CD14-positive monocyte (primary cell): ENCODE data around the gene RFNG. TPM values are rescaled to one million over a fixed set of nuclear protein-coding genes. Genes with fewer than 3 reads are reported as not detected.
A peak's percentile ranks its signal among the peaks of the same experiment; 100 is the strongest.

Experiments used
- DNase-seq, 3 donors: peaks; one replicate each; pipeline ENCODE4 v3.0.0-alpha.2; 2011 to 2022
- H2AFZ ChIP-seq: 2 replicates; pipeline ENCODE4 v1.6.0; 2012; ENCODE audit warnings: mild to moderate bottlenecking, low read depth, low read length, inconsistent platforms; ENCODE audit not compliant: insufficient read depth, poor library complexity, severe bottlenecking
- H3K27ac ChIP-seq, 2 donors: 1 replicate in 1 of 2; 2 replicates in 1 of 2; pipeline ENCODE4 v1.5.1; 2012 to 2013; ENCODE audit warnings: low read length in 2 of 2, control low read depth in 1 of 2, inconsistent platforms in 1 of 2, low read depth in 1 of 2, mild to moderate bottlenecking in 1 of 2
- H3K27me3 ChIP-seq, 2 donors: one replicate each; pipeline versions ENCODE4 v1.6.0 to v1.6.1; 2011 to 2013; ENCODE audit warnings: low read length in 2 of 2; ENCODE audit not compliant: control insufficient read depth in 2 of 2, insufficient read depth in 2 of 2
- H3K36me3 ChIP-seq, 2 donors: replicated peaks in 1 of 2; 1 replicate in 1 of 2; 2 replicates in 1 of 2; pipeline versions ENCODE4 v1.5.1 to v1.6.1; 2012 to 2013; ENCODE audit warnings: low read length in 2 of 2, control low read depth in 1 of 2, inconsistent platforms in 1 of 2, mild to moderate bottlenecking in 1 of 2; ENCODE audit not compliant: insufficient read depth in 2 of 2, control insufficient read depth in 1 of 2
- H3K4me1 ChIP-seq, 2 donors: 1 replicate in 1 of 2; 2 replicates in 1 of 2; pipeline versions ENCODE4 v1.5.1 to v1.6.1; 2012 to 2013; ENCODE audit warnings: low read length in 2 of 2, control low read depth in 1 of 2, inconsistent platforms in 1 of 2, mild to moderate bottlenecking in 1 of 2, moderate library complexity in 1 of 2; ENCODE audit not compliant: insufficient read depth in 2 of 2, control insufficient read depth in 1 of 2
- H3K4me2 ChIP-seq: replicated peaks from 2 replicates; pipeline ENCODE3; 2012; ENCODE audit warnings: low read length, moderate library complexity, mild to moderate bottlenecking; ENCODE audit not compliant: poor library complexity, severe bottlenecking; ENCODE audit errors: extremely low read depth
- H3K4me3 ChIP-seq, 3 experiments: fragments of 200-600 bp in 1 of 3; sonication (generic) in 1 of 3; replicated peaks in 1 of 3; 1 replicate in 2 of 3; 2 replicates in 1 of 3; pipeline ENCODE4 v1.5.1; 2011 to 2013; ENCODE audit warnings: low read length in 3 of 3, mild to moderate bottlenecking in 3 of 3, control low read depth in 2 of 3, low read depth in 2 of 3, inconsistent platforms in 1 of 3, moderate library complexity in 1 of 3
- H3K79me2 ChIP-seq: 2 replicates; pipeline ENCODE4 v1.6.0; 2012; ENCODE audit warnings: mild to moderate bottlenecking, control low read depth, inconsistent platforms, low read length, moderate library complexity; ENCODE audit not compliant: insufficient read depth
- H3K9ac ChIP-seq: 2 replicates; pipeline ENCODE4 v1.6.0; 2017; ENCODE audit warnings: low read length, mild to moderate bottlenecking; ENCODE audit not compliant: insufficient read depth, poor library complexity, severe bottlenecking
- H3K9me3 ChIP-seq, 2 donors: replicated peaks in 1 of 2; 1 replicate in 1 of 2; 2 replicates in 1 of 2; pipeline versions ENCODE4 v1.5.1 to v1.6.1; 2012 to 2013; ENCODE audit warnings: low read length in 2 of 2, control low read depth in 1 of 2; ENCODE audit not compliant: control insufficient read depth in 1 of 2, insufficient read depth in 1 of 2
- H4K20me1 ChIP-seq: 2 replicates; pipeline ENCODE4 v1.6.0; 2012; ENCODE audit warnings: mild to moderate bottlenecking, low read length, control low read depth, moderate library complexity; ENCODE audit not compliant: insufficient read depth
- H3K27ac Mint-ChIP-seq, 7 donors: one replicate each; pipeline ENCODE4 v1.8.0; 2020; ENCODE audit warnings: mild to moderate bottlenecking in 7 of 7, mixed read lengths in 7 of 7, moderate library complexity in 6 of 7, inconsistent platforms in 2 of 7
- H3K27me3 Mint-ChIP-seq, 3 donors: one replicate each; pipeline ENCODE4 v1.8.0; 2021 to 2022; ENCODE audit warnings: low read depth in 3 of 3, mild to moderate bottlenecking in 3 of 3, mixed read lengths in 3 of 3, moderate library complexity in 3 of 3, inconsistent platforms in 1 of 3
- H3K36me3 Mint-ChIP-seq, 2 donors: one replicate each; pipeline ENCODE4 v1.8.0; 2020; ENCODE audit warnings: mixed read lengths in 2 of 2, inconsistent platforms in 1 of 2, mild to moderate bottlenecking in 1 of 2
- H3K4me1 Mint-ChIP-seq: one replicate; pipeline ENCODE4 v1.8.0; 2020; ENCODE audit warnings: mild to moderate bottlenecking, mixed read lengths
- H3K4me3 Mint-ChIP-seq, 2 donors: one replicate each; pipeline ENCODE4 v1.8.0; 2020; ENCODE audit warnings: mild to moderate bottlenecking in 2 of 2, mixed read lengths in 2 of 2, moderate library complexity in 1 of 2
- H3K9me3 Mint-ChIP-seq, 7 donors: one replicate each; pipeline ENCODE4 v1.8.0; 2020 to 2022; ENCODE audit warnings: mixed read lengths in 7 of 7, mild to moderate bottlenecking in 6 of 7, moderate library complexity in 6 of 7, inconsistent platforms in 2 of 7
- WGBS: methylation state at CpG from one replicate; pipeline ENCODE4 v1.1.5; 2013; ENCODE audit warnings: missing lambda C conversion rate; ENCODE audit not compliant: insufficient coverage; 5-methylcytosine and 5-hydroxymethylcytosine counted together
- intact Hi-C, 2 donors: fragments of 100-400 bp; cut with micrococcal nuclease; formaldehyde crosslinking; loops; one replicate each; pipeline versions ENCODE4 v1.15.0 to v1.15.1; 2023
- polyA plus RNA-seq, 3 donors: library from polyadenylated mRNA; depleted of rRNA in 1 of 3; unstranded in 2 of 3; stranded (reverse) in 1 of 3; fragments of 300-500 nt in 2 of 3; fragments of >200 nt in 1 of 3; fragmentation: Illumina TruSeq in 2 of 3; gene quantifications; 1 replicate in 2 of 3; 2 replicates in 1 of 3; pipeline ENCODE4 v1.2.3, GENCODE V29; 2012 to 2021
- TF ChIP-seq, protein P1 (sequence below): fragments of 200-600 bp; IDR thresholded peaks from one replicate; pipeline ENCODE4 v1.8.0; 2022; ENCODE audit warnings: antibody characterized with exemption, mild to moderate bottlenecking

Gene RFNG
- polyA plus RNA-seq, 3 donors = 1.5 to 32.4 (median 4.1) TPM

DNA sequence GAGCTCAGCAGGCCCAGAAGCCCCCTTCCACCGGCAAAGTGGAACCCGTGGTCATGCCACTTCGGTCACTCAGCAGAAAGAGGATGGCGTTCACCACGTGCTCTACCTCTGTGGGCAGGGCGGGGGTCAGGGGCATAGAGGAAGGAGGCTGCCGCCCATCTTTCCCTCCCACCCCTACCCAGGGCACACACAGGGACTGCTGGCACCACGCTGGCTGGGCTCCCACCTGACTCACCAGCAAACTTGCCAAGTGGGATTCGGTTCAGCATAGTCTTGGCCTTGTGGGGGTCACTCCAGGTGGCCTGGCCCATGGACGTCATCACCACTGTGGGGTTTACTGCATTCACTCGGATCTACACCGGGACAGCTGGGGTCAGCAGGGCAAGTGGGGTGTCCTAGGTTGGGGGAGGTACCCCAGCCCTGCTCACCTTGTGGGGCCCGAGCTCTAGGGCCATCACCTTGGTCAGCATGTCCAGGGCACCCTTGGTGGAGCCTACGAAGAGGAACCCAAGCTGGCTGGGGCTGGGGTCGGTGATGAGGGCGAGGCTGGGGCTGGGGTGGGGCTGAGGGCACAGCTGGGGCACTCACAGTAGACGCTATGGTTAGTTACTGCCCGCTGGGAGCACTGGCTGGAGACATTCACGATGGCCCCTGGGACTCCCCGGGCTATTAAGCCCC is 15.5 kb downstream of the RFNG start:
- 92% methylated on average over 16 of the region's 20 CpGs for WGBS
- Histone ChIP-seq H3K27ac (no peak overlapping the region), H3K4me3 (peak overlapping the region in 1 of 3 experiments; percentile 89), H2AFZ (no peak overlapping the region), H3K9ac (peak overlapping the region; percentile 75), H3K27me3 (peaks cover 6 to 10% of the 10 kb centered on the region in 2 donors), H3K79me2 (peaks cover 3% of the 10 kb centered on the region), H4K20me1 (peaks cover 11% of the 10 kb centered on the region), H3K4me2 (peak overlapping the region; percentile 100), H3K9me3 (no peaks in the 10 kb centered on the region), H3K36me3 (peaks cover 0 to 7% of the 10 kb centered on the region in 2 donors), H3K4me1 (peaks cover 32 to 45% of the 10 kb centered on the region in 2 donors)
- DNase-seq = no peak
- intact Hi-C loops = loop anchor here (5.0 to 10.0 kb wide), 4 partner anchors 59 to 419 kb away; partner anchors contain the start of genes CYBC1 (in 1 of the 2), FASN (in 1 of the 2), NARF (in 1 of the 2) and SLC25A10 (in 1 of the 2)
- H3K4me3 Mint-ChIP-seq = peak overlapping the region; percentile 80 to 82
- H3K27me3 Mint-ChIP-seq = peaks cover 11 to 17% (median 12%) of the 10 kb centered on the region in 3 donors
- peaks cover 11 to 19% of the 10 kb centered on the region in 2 donors for H3K36me3 Mint-ChIP-seq
- H3K27ac Mint-ChIP-seq = peak overlapping the region in 1 of 7 donors; percentile 64
- peaks cover 0 to 5% (median 0%) of the 10 kb centered on the region in 7 donors for H3K9me3 Mint-ChIP-seq
- H3K4me1 Mint-ChIP-seq = peaks cover 29% of the 10 kb centered on the region
- TF ChIP-seq, protein P1, sequence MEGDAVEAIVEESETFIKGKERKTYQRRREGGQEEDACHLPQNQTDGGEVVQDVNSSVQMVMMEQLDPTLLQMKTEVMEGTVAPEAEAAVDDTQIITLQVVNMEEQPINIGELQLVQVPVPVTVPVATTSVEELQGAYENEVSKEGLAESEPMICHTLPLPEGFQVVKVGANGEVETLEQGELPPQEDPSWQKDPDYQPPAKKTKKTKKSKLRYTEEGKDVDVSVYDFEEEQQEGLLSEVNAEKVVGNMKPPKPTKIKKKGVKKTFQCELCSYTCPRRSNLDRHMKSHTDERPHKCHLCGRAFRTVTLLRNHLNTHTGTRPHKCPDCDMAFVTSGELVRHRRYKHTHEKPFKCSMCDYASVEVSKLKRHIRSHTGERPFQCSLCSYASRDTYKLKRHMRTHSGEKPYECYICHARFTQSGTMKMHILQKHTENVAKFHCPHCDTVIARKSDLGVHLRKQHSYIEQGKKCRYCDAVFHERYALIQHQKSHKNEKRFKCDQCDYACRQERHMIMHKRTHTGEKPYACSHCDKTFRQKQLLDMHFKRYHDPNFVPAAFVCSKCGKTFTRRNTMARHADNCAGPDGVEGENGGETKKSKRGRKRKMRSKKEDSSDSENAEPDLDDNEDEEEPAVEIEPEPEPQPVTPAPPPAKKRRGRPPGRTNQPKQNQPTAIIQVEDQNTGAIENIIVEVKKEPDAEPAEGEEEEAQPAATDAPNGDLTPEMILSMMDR = no peak

DNA sequence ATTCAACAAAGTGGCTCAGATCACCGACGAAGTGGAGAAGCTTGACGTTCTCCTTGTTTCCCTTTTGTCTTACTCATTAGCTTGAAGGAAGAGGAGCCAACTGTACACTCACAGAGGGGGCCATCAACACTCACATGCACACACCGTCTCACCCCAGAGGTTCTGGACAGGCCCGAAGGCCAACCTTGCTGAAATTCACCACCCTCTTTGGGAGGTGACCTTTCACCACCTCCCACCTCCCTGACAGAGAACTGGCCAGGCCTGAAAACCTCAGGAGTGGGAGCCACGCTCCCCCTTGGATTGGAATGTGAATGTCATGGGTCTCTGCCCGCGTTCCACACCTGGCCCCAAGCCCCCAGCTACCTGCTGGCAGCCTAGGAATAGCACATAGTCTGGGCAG is 16.1 kb downstream of the RFNG start:
- TF ChIP-seq, protein P1 = no peak
- intact Hi-C loops = loop anchor here (5.0 to 10.0 kb wide), 4 partner anchors 59 to 419 kb away; partner anchors contain the start of genes CYBC1 (in 1 of the 2), FASN (in 1 of the 2), NARF (in 1 of the 2) and SLC25A10 (in 1 of the 2)
- Mint-ChIP-seq H3K27me3 (peaks cover 10 to 22% (median 13%) of the 10 kb centered on the region in 3 donors), H3K4me1 (peaks cover 29% of the 10 kb centered on the region), H3K36me3 (peaks cover 11 to 19% of the 10 kb centered on the region in 2 donors), H3K4me3 (peak overlapping the region in 1 of 2 donors; percentile 31), H3K9me3 (peaks cover 0 to 5% (median 0%) of the 10 kb centered on the region in 7 donors), H3K27ac (no peak overlapping the region)
- peaks cover 11% of the 10 kb centered on the region for H4K20me1 ChIP-seq
- peaks cover 3% of the 10 kb centered on the region for H3K79me2 ChIP-seq
- H3K36me3 ChIP-seq = peaks cover 0 to 7% of the 10 kb centered on the region in 2 donors
- H3K4me2 ChIP-seq = no peak overlapping the region
- no peak for DNase-seq
- H3K9ac ChIP-seq = no peak overlapping the region
- H3K27ac ChIP-seq = no peak overlapping the region
- no peak overlapping the region for H2AFZ ChIP-seq
- peaks cover 36 to 51% of the 10 kb centered on the region in 2 donors for H3K4me1 ChIP-seq
- no peak overlapping the region for H3K4me3 ChIP-seq
- WGBS = 100% methylated on average over 4 of the region's 8 CpGs
- no peaks in the 10 kb centered on the region for H3K9me3 ChIP-seq
- H3K27me3 ChIP-seq = peaks cover 6 to 10% of the 10 kb centered on the region in 2 donors
